OCI-LY7 (cell line): ENCODE results near the gene RHBDF1. TPM values are rescaled to one million over a fixed set of nuclear protein-coding genes. Genes with fewer than 3 reads are reported as not detected.

Experiments
- BruUV-seq: library from RNA; stranded (reverse); fragments of 400-500 nt; replicated peaks from 2 replicates; lab custom pipeline; 2021; lab: Mats Ljungman, UMichigan
- CTCF ChIA-PET: fragments of 300-600 bp; sonication (Branson Sonifier 250); formaldehyde crosslinking; loops from one replicate; lab custom pipeline; 2022; ENCODE audit warnings: antibody characterized with exemption; ENCODE audit not compliant: unreplicated experiment; lab: Charles Lee
- POLR2A ChIA-PET: fragments of 300-600 bp; sonication (Branson Sonifier 250); formaldehyde crosslinking; loops from one replicate; lab custom pipeline; 2022; ENCODE audit warnings: antibody characterized with exemption; lab: Charles Lee
- DNase-seq: peaks from one replicate; pipeline ENCODE4 v3.0.0-alpha.2; 2015; ENCODE audit warnings: low spot score
- H2AFZ ChIP-seq: fragments of 200-600 bp; sonication (generic), shearing (Covaris generic); 2 replicates; pipeline ENCODE4 v1.6.1; 2014; ENCODE audit warnings: mild to moderate bottlenecking, antibody characterized with exemption, low read length, moderate library complexity
- H3K27ac ChIP-seq: fragments of 200-600 bp; sonication (generic); 2 replicates; pipeline ENCODE4 v1.5.1; 2014; ENCODE audit warnings: mixed run types, low read depth, mild to moderate bottlenecking, moderate library complexity, low read length, inconsistent platforms; ENCODE audit not compliant: poor library complexity, severe bottlenecking
- H3K36me3 ChIP-seq: fragments of 200-600 bp; sonication (generic); 2 replicates; pipeline ENCODE4 v1.6.1; 2014; ENCODE audit warnings: mild to moderate bottlenecking, antibody characterized with exemption, low read length, moderate library complexity, mixed read lengths; ENCODE audit not compliant: insufficient read depth
- H3K4me1 ChIP-seq: fragments of 200-600 bp; sonication (generic); 2 replicates; pipeline ENCODE4 v1.5.1; 2014; ENCODE audit warnings: mild to moderate bottlenecking, low read length; ENCODE audit not compliant: insufficient read depth, poor library complexity, severe bottlenecking
- H3K4me2 ChIP-seq: fragments of 200-600 bp; sonication (generic); 2 replicates; pipeline ENCODE4 v1.6.1; 2014; ENCODE audit warnings: mild to moderate bottlenecking, low read length
- H3K4me3 ChIP-seq: fragments of 200-600 bp; sonication (generic); 2 replicates; pipeline ENCODE4 v1.5.1; 2014; ENCODE audit warnings: mild to moderate bottlenecking, low read depth, low read length; ENCODE audit not compliant: poor library complexity, severe bottlenecking
- H3K79me2 ChIP-seq: fragments of 200-600 bp; sonication (generic); 2 replicates; pipeline ENCODE4 v1.6.1; 2016; ENCODE audit warnings: low read depth, mild to moderate bottlenecking, low read length, moderate library complexity, mixed read lengths; ENCODE audit not compliant: insufficient read depth
- H3K9me2 ChIP-seq: fragments of 200-600 bp; sonication (generic); 2 replicates; pipeline ENCODE4 v1.6.1; 2016; ENCODE audit warnings: mild to moderate bottlenecking, low read length, mixed read lengths; ENCODE audit not compliant: insufficient read depth
- H3K9me3 ChIP-seq: fragments of 200-600 bp; sonication (generic); 2 replicates; pipeline ENCODE4 v1.6.1; 2014; ENCODE audit warnings: mild to moderate bottlenecking, mixed run types, low read length, mixed read lengths
- H4K20me1 ChIP-seq: fragments of 200-600 bp; sonication (generic); 2 replicates; pipeline ENCODE4 v1.6.1; 2014; ENCODE audit warnings: mild to moderate bottlenecking, antibody characterized with exemption, low read length, moderate library complexity, mixed read lengths; ENCODE audit not compliant: insufficient read depth
- CTCF ChIP-seq: fragments of 200-600 bp; sonication (generic); conservative IDR thresholded peaks from 2 replicates; pipeline ENCODE4 v1.5.1; 2014; ENCODE audit warnings: mild to moderate bottlenecking, antibody characterized with exemption, low read length, moderate library complexity, mixed read lengths
- EZH2phosphoT487 ChIP-seq: fragments of 200-600 bp; sonication (generic); IDR thresholded peaks from 2 replicates; pipeline ENCODE4 v1.6.1; 2018; ENCODE audit warnings: low read depth, borderline replicate concordance, mild to moderate bottlenecking, mixed run types, antibody characterized with exemption, low read length, moderate library complexity, mixed read lengths
- intact Hi-C: fragments of 100-400 bp; cut with micrococcal nuclease; formaldehyde crosslinking; loops from one replicate; pipeline ENCODE4 v1.10.0; 2022; ENCODE audit not compliant: unreplicated experiment
- total RNA-seq, 2 experiments: library from RNA; depleted of rRNA in 1 of 2; stranded (reverse); fragments of >200 nt in 1 of 2; shearing (Covaris generic) in 1 of 2; gene quantifications; 2 replicates each; pipeline ENCODE4 v1.2.3, GENCODE V29; 2014 to 2022

The RHBDF1 gene
- total RNA-seq, 2 experiments from 2014 or later, result 0.13 to 0.68 TPM

- POLR2A ChIA-PET, result no interaction called here
- Histone ChIP-seq H3K4me3 (no peak overlapping the region), H2AFZ (no peak overlapping the region), H3K4me1 (peaks cover 15% of the 10 kb centered on the region), H3K79me2 (peaks cover 35% of the 10 kb centered on the region), H3K9me2 (no peaks in the 10 kb centered on the region), H3K9me3 (no peaks in the 10 kb centered on the region; the same call in 1 of the 2 replicates), H4K20me1 (peaks cover 3% of the 10 kb centered on the region; the same call in 1 of the 2 replicates), H3K4me2 (no peak overlapping the region), H3K27ac (no peak overlapping the region), H3K36me3 (peaks cover 53% of the 10 kb centered on the region)
- CTCF ChIA-PET, result no interaction called here
- DNase-seq, result no peak
- TF ChIP-seq EZH2phosphoT487 (no peak), CTCF (no peak)
- intact Hi-C loops, result no loop called here
- no TSS peak for BruUV-seq
These were observed 16.1 kb downstream of the RHBDF1 start for GRCh38 chr16:56231-56927.

GRCh38 chr16:55571-56136 lies 16.8 kb downstream of the RHBDF1 start:
- Histone ChIP-seq H3K4me2 (no peak overlapping the region), H2AFZ (no peak overlapping the region), H3K36me3 (peaks cover 60% of the 10 kb centered on the region), H3K4me1 (peaks cover 18% of the 10 kb centered on the region), H3K79me2 (peaks cover 42% of the 10 kb centered on the region), H4K20me1 (peaks cover 10% of the 10 kb centered on the region), H3K9me3 (no peaks in the 10 kb centered on the region; the same call in 1 of the 2 replicates), H3K4me3 (no peak overlapping the region), H3K27ac (no peak overlapping the region), H3K9me2 (no peaks in the 10 kb centered on the region)
- ChIA-PET CTCF (no interaction called here), POLR2A (no interaction called here)
- DNase-seq, result no peak
- TF ChIP-seq EZH2phosphoT487 (no peak), CTCF (no peak)
- no TSS peak for BruUV-seq
- intact Hi-C loops, result no loop called here

GRCh38 chr16:54237-54581 lies 18.2 kb downstream of the RHBDF1 start:
- peaks cover 15% of the 10 kb centered on the region for H4K20me1 ChIP-seq
- peak overlapping the region; percentile 58 for H3K27ac ChIP-seq
- H3K9me2 ChIP-seq, result no peaks in the 10 kb centered on the region
- H3K4me1 ChIP-seq, result peaks cover 18% of the 10 kb centered on the region
- no peak for DNase-seq
- intact Hi-C loops, result no loop called here
- ChIA-PET CTCF (no interaction called here), POLR2A (interaction anchor here (1.2 kb wide), 1 partner anchor 175 kb away, joined by 4 read pairs; the partner anchor contains the start of gene LUC7L)
- TF ChIP-seq CTCF (no peak), EZH2phosphoT487 (no peak)
- peaks cover 57% of the 10 kb centered on the region for H3K79me2 ChIP-seq
- no peaks in the 10 kb centered on the region; the same call in 1 of the 2 replicates for H3K9me3 ChIP-seq
- TSS peak; percentile 71 for BruUV-seq
- H2AFZ ChIP-seq, result peak overlapping the region; percentile 77; the same call in 1 of the 2 replicates
- H3K4me3 ChIP-seq, result peak overlapping the region; percentile 90
- peak overlapping the region; percentile 95 for H3K4me2 ChIP-seq
- peaks cover 74% of the 10 kb centered on the region for H3K36me3 ChIP-seq
